GM19467 (cell line): Measurements from ENCODE around the gene CDK13.
"Not testable (repeated sequence)": the region's sequence is repeated elsewhere in the genome, so short reads cannot be mapped to it uniquely, and the experiment has no call there.

Source experiments
- ATAC-seq: cut with Tn5 transposase; IDR thresholded peaks from one replicate; pipeline ENCODE4 v1.9.1; 2021; ENCODE audit warnings: mild to moderate bottlenecking, moderate library complexity; ENCODE audit not compliant: unreplicated experiment

Gene CDK13

GRCh38 chr7:40095695-40096327 lies 145.8 kb downstream of the CDK13 start:
- no peak for ATAC-seq

GRCh38 chr7:40097728-40098127 lies 147.7 kb downstream of the CDK13 start:
- no peak for ATAC-seq

- ATAC-seq = no peak
These were observed 148.8 kb downstream of the CDK13 start for GRCh38 chr7:40098810-40099209.

- ATAC-seq = no peak
These were observed 149.8 kb downstream of the CDK13 start for GRCh38 chr7:40099837-40100236.

DNA sequence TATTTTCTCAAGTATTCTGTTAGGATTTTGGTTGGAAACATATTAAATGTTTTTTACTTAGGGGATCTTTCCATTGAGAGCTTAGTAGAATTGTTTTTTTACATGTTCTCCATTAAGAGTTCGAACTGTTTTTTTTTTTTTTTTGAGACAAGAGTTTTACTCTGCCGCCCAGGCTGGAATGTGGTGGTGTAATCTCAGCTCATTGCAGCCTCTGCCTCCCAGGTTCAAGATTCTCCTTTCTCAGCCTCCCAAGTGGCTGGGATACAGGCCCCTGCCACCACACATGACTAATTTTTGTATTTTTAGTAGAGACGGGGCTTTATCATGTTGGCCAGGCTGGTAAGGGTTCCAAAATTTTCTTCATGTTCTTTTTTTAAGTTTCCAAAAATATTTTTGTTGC lies 151.1 kb downstream of the CDK13 start:
- no peak for ATAC-seq

- ATAC-seq = no peak
These were observed 152.8 kb downstream of the CDK13 start for GRCh38 chr7:40102897-40103296.

DNA sequence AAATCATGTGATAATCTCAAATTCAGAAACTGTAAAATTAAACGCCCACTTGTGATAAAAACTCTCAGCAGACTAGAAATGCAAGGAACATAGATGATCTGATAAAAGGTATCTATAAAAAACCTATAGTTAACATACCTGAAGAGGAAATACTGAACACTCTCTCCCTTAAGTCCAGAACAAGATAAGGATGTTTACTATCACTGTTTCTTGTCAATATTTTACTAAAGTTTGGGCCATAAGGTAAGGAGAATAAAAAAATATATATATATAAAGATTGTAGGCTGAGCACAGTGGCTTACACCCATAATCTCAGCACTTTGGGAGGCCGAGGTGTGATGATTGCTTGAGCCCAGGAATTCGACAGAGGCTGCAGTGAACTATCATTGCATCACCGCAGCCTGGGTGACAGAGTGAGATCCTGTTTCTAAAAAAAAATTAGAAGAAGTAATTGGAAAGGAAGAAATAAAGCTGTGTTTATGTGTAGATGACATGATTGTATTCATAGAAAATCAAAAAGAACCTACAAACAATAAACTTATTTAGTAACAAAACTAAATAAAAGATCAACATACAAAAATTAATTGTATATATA lies 155.9 kb downstream of the CDK13 start:
- no peak for ATAC-seq

- no peak for ATAC-seq
These were observed 165.9 kb downstream of the CDK13 start for GRCh38 chr7:40115936-40116335.

GRCh38 chr7:40117199-40117598 lies 167.1 kb downstream of the CDK13 start:
- ATAC-seq = not testable (repeated sequence)

GRCh38 chr7:40118201-40118600 lies 168.1 kb downstream of the CDK13 start:
- not testable (repeated sequence) for ATAC-seq

- no peak for ATAC-seq
These were observed 170.0 kb downstream of the CDK13 start for GRCh38 chr7:40120020-40120419.

GRCh38 chr7:40122100-40122939 lies 172.3 kb downstream of the CDK13 start:
- ATAC-seq = not testable (repeated sequence)

- no peak for ATAC-seq
These were observed 172.8 kb downstream of the CDK13 start for GRCh38 chr7:40122940-40123254.

- peak; percentile 42 for ATAC-seq
These were observed 183.7 kb downstream of the CDK13 start for GRCh38 chr7:40133561-40134427.

DNA sequence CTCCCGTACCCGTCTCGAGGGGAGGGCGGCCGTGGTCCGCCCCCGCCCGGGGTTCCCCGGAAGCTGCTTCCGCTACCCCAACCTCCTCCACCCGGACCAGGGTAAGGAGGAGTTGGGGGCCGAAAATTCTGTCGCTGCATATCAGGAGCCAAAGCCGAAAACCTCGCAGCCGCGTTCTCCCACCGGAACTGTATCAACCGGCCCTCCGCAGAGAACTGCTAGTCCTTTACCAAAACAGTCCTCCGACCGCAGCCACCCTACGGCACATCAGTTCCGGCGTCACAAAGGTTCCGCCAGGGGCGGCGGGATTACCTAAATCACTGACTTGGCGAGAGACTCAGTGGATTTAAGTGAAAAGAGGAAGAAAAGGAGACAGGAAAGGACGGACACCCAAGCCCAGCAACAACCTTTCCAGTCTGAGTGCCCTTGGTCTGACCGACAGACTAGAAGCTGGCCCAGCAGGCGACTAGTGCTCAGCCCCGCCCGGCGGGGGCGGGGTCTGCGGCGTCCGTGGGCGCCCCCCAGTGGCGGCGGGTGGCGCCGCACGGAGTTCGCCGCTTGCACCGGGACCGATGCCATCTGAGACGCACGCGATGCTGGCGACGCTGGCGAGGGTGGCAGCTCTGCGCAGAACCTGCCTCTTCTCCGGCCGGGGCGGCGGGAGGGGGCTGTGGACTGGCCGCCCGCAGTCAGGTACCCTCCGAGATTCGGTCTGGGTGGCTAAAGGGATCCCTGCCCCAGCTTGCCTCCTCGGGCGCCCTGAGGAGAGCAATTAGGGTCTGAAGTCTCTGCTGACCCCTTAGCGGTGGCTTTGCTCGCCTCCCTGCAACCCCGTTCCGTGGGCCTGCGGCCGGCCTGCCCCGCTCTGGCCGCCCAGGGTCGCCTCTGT lies 184.6 kb downstream of the CDK13 start, which contains the start of the genes MPLKIP and SUGCT:
Gene MPLKIP, minus strand, starts transcription at position 195 of the 889 bp plus-strand sequence. Its CDS starts 55 bp downstream, at position 140.
Gene SUGCT, plus strand, starts transcription at position 578 of the 889 bp plus-strand sequence.
- ATAC-seq = peak; percentile 84

DNA sequence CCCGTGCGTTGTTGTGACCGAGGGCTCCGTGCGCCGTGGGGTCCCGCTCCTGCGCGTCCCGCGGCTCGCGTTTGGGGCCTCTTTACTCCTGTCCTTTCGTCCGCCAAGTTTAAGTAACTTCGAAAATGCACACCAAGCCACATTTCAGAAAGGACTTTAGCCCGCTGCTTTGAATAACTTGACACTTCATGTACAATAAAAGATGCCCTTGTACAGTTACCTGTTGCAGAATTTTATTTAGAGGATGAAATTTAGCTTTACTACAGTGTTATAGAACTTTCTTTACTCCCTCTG lies 185.2 kb downstream of the CDK13 start:
- ATAC-seq = no peak

DNA sequence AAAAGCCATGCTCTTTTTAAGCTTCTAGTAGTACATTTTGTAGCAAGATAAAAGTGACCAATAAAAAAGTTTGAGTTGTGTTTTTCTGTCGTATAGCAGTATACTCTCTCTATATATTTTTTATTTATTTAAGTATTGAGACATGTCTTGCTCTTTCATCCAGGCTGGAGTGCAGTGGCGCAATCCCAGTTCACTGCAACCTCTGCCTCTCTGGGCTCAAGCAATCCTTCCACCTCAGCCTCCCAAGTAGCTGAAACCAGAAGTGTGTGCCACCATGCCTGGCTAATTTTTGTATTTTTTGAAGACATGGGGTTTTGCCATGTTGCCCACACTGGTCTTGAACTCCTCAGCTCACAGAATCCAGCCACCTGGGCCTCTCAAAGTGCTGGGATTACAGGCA lies 187.5 kb downstream of the CDK13 start:
- no peak for ATAC-seq

GRCh38 chr7:40138973-40139372 lies 188.9 kb downstream of the CDK13 start:
- ATAC-seq = no peak

DNA sequence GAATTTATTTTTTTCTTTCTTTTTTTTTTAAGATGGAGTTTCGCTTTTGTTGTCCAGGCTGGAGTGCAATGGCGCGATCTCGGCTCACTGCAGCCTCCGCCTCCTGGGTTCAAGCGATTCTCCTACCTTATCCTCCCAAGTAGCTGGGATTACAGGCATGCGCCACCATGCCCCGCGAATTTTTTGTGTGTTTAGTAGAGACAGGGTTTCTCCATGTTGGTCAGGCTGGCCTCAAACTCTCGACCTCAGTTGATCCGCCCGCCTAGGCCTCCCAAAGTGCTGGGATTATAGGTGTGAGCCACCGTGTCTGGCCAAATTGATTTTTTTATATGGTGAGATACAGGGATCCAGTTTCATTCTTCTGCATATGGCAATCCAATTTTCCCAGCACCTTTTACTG lies 189.8 kb downstream of the CDK13 start:
- not testable (repeated sequence) for ATAC-seq

DNA sequence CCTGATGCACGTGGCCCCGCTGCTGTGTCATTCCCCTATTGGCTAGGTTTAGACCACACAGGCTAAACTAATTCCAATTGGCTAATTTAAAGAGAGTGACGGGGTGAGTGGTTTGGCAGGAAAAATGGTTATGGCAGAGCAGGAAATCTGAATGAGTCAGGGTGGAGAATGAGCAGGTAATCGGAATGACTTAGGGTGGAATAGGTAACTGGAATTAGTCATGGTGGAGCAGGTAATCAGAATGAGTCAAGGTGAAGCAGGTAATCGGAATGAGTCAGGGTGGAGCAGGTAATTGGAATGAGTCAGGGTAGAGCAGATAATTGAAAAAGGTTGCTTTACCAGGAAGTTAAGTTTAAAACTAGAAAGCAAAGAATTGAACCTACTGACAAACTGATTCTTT lies 191.9 kb downstream of the CDK13 start:
- ATAC-seq = not testable (repeated sequence)
